ENCODE results near the gene SYNJ2.
A peak's percentile ranks its signal among the peaks of the same experiment; 100 is the strongest.

The SYNJ2 gene

GRCh38 chr6:158028876-158029275 is 47.2 kb downstream of the SYNJ2 start:
- DNase-seq (ENCODE audit: low spot score) = no peak

- no peak for DNase-seq (ENCODE audit: low spot score)
These were observed 48.1 kb downstream of the SYNJ2 start for GRCh38 chr6:158029668-158030230.

GRCh38 chr6:158030380-158031300 is 49.0 kb downstream of the SYNJ2 start:
- no peak for DNase-seq (ENCODE audit: low spot score)

GRCh38 chr6:158031381-158032353 is 50.0 kb downstream of the SYNJ2 start:
- DNase-seq (ENCODE audit: low spot score) = peak; percentile 90

GRCh38 chr6:158032354-158032733 is 50.7 kb downstream of the SYNJ2 start:
- DNase-seq (ENCODE audit: low spot score) = no peak

GRCh38 chr6:158033077-158033750 is 51.6 kb downstream of the SYNJ2 start:
- no peak for DNase-seq (ENCODE audit: low spot score)

GRCh38 chr6:158033751-158034702 is 52.4 kb downstream of the SYNJ2 start:
- no peak for DNase-seq (ENCODE audit: low spot score)

- no peak for DNase-seq (ENCODE audit: low spot score)
These were observed 54.6 kb downstream of the SYNJ2 start for GRCh38 chr6:158036261-158036660.

- no peak for DNase-seq (ENCODE audit: low spot score)
These were observed 55.4 kb downstream of the SYNJ2 start for GRCh38 chr6:158037021-158037420.

- DNase-seq (ENCODE audit: low spot score) = no peak
These were observed 56.1 kb downstream of the SYNJ2 start for GRCh38 chr6:158037771-158038170.

GRCh38 chr6:158038291-158039177 is 56.9 kb downstream of the SYNJ2 start:
- no peak for DNase-seq (ENCODE audit: low spot score)

GRCh38 chr6:158039178-158039557 is 57.5 kb downstream of the SYNJ2 start:
- no peak for DNase-seq (ENCODE audit: low spot score)

- DNase-seq (ENCODE audit: low spot score) = peak; percentile 65
These were observed 57.9 kb downstream of the SYNJ2 start for GRCh38 chr6:158039571-158040050.

- peak; percentile 80 for DNase-seq (ENCODE audit: low spot score)
These were observed 58.6 kb downstream of the SYNJ2 start for GRCh38 chr6:158040051-158040803.

GRCh38 chr6:158040804-158041347 is 59.2 kb downstream of the SYNJ2 start:
- no peak for DNase-seq (ENCODE audit: low spot score)

GRCh38 chr6:158041370-158041769 is 59.7 kb downstream of the SYNJ2 start:
- DNase-seq (ENCODE audit: low spot score) = no peak

GRCh38 chr6:158041788-158042187 is 60.1 kb downstream of the SYNJ2 start:
- DNase-seq (ENCODE audit: low spot score) = no peak

GRCh38 chr6:158042245-158042798 is 60.7 kb downstream of the SYNJ2 start:
- peak; percentile 49 for DNase-seq (ENCODE audit: low spot score)
